Measurements from ENCODE around the gene PAXX.

The PAXX gene

GRCh38 chr9:137034709-137035506 is 42.7 kb downstream of the PAXX start:
- Histone ChIP-seq H4K20me1 (ENCODE audit: low read depth, low read length) (no peaks in the 10 kb centered on the region), H2AFZ (ENCODE audit: low read depth, low read length, severe bottlenecking) (no peak overlapping the region), H3K27me3 (ENCODE audit: low read length) (no peaks in the 10 kb centered on the region), H3K4me2 (ENCODE audit: low read depth, low read length, poor library complexity, severe bottlenecking) (no peak overlapping the region), H3K4me3 (ENCODE audit: insufficient read depth, low read length, poor library complexity, severe bottlenecking) (no peak overlapping the region), H3K27ac (ENCODE audit: low read depth, low read length) (no peak overlapping the region), H3K9me3 (ENCODE audit: insufficient read depth, low read length) (no peaks in the 10 kb centered on the region), H3K9ac (ENCODE audit: low read length) (no peak overlapping the region), H3K9me2 (replicated peaks; ENCODE audit: insufficient read depth, low read length) (no peaks in the 10 kb centered on the region), H3K36me3 (ENCODE audit: low read length) (no peaks in the 10 kb centered on the region), H3K79me2 (ENCODE audit: insufficient read depth, low read length) (no peaks in the 10 kb centered on the region), H3F3A (ENCODE audit: insufficient read depth) (no peaks in the 10 kb centered on the region)
- peak; percentile 90 for TF ChIP-seq CTCF (IDR thresholded peaks at IDR 0.05; ENCODE audit: insufficient read depth, low read length, poor library complexity, severe bottlenecking)
- no peak for TF ChIP-seq EZH2phosphoT487 (conservative IDR thresholded peaks at IDR 0.05; ENCODE audit: low read length)

- H3K27me3 ChIP-seq (ENCODE audit: low read length), result no peaks in the 10 kb centered on the region
- H3K9ac ChIP-seq (ENCODE audit: low read length), result no peak overlapping the region
- H4K20me1 ChIP-seq (ENCODE audit: low read depth, low read length), result no peaks in the 10 kb centered on the region
- H3K4me2 ChIP-seq (ENCODE audit: low read depth, low read length, poor library complexity, severe bottlenecking), result no peak overlapping the region
- TF ChIP-seq CTCF (IDR thresholded peaks at IDR 0.05; ENCODE audit: insufficient read depth, low read length, poor library complexity, severe bottlenecking) (no peak), EZH2phosphoT487 (conservative IDR thresholded peaks at IDR 0.05; ENCODE audit: low read length) (no peak)
- H3K36me3 ChIP-seq (ENCODE audit: low read length), result no peaks in the 10 kb centered on the region
- H3K27ac ChIP-seq (ENCODE audit: low read depth, low read length), result no peak overlapping the region
- no peak overlapping the region for H3K4me3 ChIP-seq (ENCODE audit: insufficient read depth, low read length, poor library complexity, severe bottlenecking)
- H2AFZ ChIP-seq (ENCODE audit: low read depth, low read length, severe bottlenecking), result no peak overlapping the region
- no peaks in the 10 kb centered on the region for H3K79me2 ChIP-seq (ENCODE audit: insufficient read depth, low read length)
- H3K9me2 ChIP-seq (replicated peaks; ENCODE audit: insufficient read depth, low read length), result no peaks in the 10 kb centered on the region
- no peaks in the 10 kb centered on the region for H3K9me3 ChIP-seq (ENCODE audit: insufficient read depth, low read length)
- no peaks in the 10 kb centered on the region for H3F3A ChIP-seq (ENCODE audit: insufficient read depth)
Observed at GRCh38 chr9:137035507-137035834, 43.2 kb downstream of the PAXX start.

- H3K79me2 ChIP-seq (ENCODE audit: insufficient read depth, low read length), result no peaks in the 10 kb centered on the region
- H3K9me2 ChIP-seq (replicated peaks; ENCODE audit: insufficient read depth, low read length), result no peaks in the 10 kb centered on the region
- TF ChIP-seq EZH2phosphoT487 (conservative IDR thresholded peaks at IDR 0.05; ENCODE audit: low read length) (no peak), CTCF (IDR thresholded peaks at IDR 0.05; ENCODE audit: insufficient read depth, low read length, poor library complexity, severe bottlenecking) (no peak)
- H4K20me1 ChIP-seq (ENCODE audit: low read depth, low read length), result no peaks in the 10 kb centered on the region
- H3K9ac ChIP-seq (ENCODE audit: low read length), result no peak overlapping the region
- no peak overlapping the region for H2AFZ ChIP-seq (ENCODE audit: low read depth, low read length, severe bottlenecking)
- no peak overlapping the region for H3K4me2 ChIP-seq (ENCODE audit: low read depth, low read length, poor library complexity, severe bottlenecking)
- H3K36me3 ChIP-seq (ENCODE audit: low read length), result no peaks in the 10 kb centered on the region
- H3F3A ChIP-seq (ENCODE audit: insufficient read depth), result no peaks in the 10 kb centered on the region
- H3K27me3 ChIP-seq (ENCODE audit: low read length), result no peaks in the 10 kb centered on the region
- no peaks in the 10 kb centered on the region for H3K9me3 ChIP-seq (ENCODE audit: insufficient read depth, low read length)
- H3K27ac ChIP-seq (ENCODE audit: low read depth, low read length), result no peak overlapping the region
- H3K4me3 ChIP-seq (ENCODE audit: insufficient read depth, low read length, poor library complexity, severe bottlenecking), result no peak overlapping the region
Observed at GRCh38 chr9:137035937-137036336, 43.7 kb downstream of the PAXX start.
